HepG2 (cell line): ENCODE data around the gene TTC23. TPM values are rescaled to one million over a fixed set of nuclear protein-coding genes. Genes with fewer than 3 reads are reported as not detected.

Source experiments
- ATAC-seq: fragments of 200-7000 bp; cut with Tn5 transposase; 3 replicates; pipeline ENCODE4 v1.9.1; 2020; ENCODE audit warnings: mild to moderate bottlenecking, moderate library complexity
- BruUV-seq: library from RNA; stranded (reverse); fragments of 400-500 nt; replicated peaks from 2 replicates; lab custom pipeline; 2021; lab: Mats Ljungman, UMichigan
- CTCF ChIA-PET: fragments of 300-600 bp; formaldehyde crosslinking; extraction: SDS; loops from one replicate; lab custom pipeline; 2021; ENCODE audit warnings: low total read pairs, inconsistent platforms, low intra/inter-chr PET ratio; lab: Yijun Ruan, JAX
- POLR2A ChIA-PET: fragments of 350-600 bp; sonication (Branson Sonifier 250); formaldehyde crosslinking; loops from one replicate; lab custom pipeline; 2020; ENCODE audit warnings: antibody characterized with exemption, inconsistent platforms; lab: Yijun Ruan, JAX
- DNase-seq: peaks from one replicate; pipeline ENCODE4 v3.0.0-alpha.2; 2015; ENCODE audit warnings: low spot score
- FAIRE-seq: peaks from 3 replicates; lab custom pipeline; 2011; peaks lifted over from hg19 to GRCh38; lab: Jason Lieb, UNC
- H2AFZ ChIP-seq: one replicate; pipeline ENCODE4 v1.6.1; 2011; ENCODE audit warnings: low read length, inconsistent platforms
- H3K27ac ChIP-seq: fragments of 300-600 bp; 3 replicates; pipeline ENCODE4 v1.8.0; 2011; ENCODE audit warnings: mixed run types, mild to moderate bottlenecking, mixed read lengths, low read length, inconsistent platforms; ENCODE audit not compliant: insufficient read depth; ENCODE audit errors: extremely low read length
- H3K27me3 ChIP-seq, 2 experiments: fragments of 200-600 bp in 1 of 2; 2 replicates in 1 of 2; 3 replicates in 1 of 2; pipeline versions ENCODE4 v1.6.0 to v1.8.0; 2011; ENCODE audit warnings: low read length in 2 of 2, mild to moderate bottlenecking in 2 of 2, moderate library complexity in 2 of 2, inconsistent platforms in 1 of 2; ENCODE audit not compliant: insufficient read depth in 2 of 2, control insufficient read depth in 1 of 2
- H3K36me3 ChIP-seq, 2 experiments: fragments of 200-600 bp in 1 of 2; replicated peaks in 1 of 2; 2 replicates in 1 of 2; 3 replicates in 1 of 2; pipeline versions ENCODE4 v1.5.1 to v1.8.0; 2011; ENCODE audit warnings: low read length in 2 of 2, inconsistent platforms in 1 of 2; ENCODE audit not compliant: insufficient read depth in 2 of 2, control insufficient read depth in 1 of 2
- H3K4me1 ChIP-seq: 2 replicates; pipeline ENCODE4 v1.5.1; 2012; ENCODE audit warnings: low read length, inconsistent platforms; ENCODE audit not compliant: insufficient read depth
- H3K4me2 ChIP-seq: 2 replicates; pipeline ENCODE4 v1.6.0; 2011; ENCODE audit warnings: low read depth, low read length, inconsistent platforms
- H3K4me3 ChIP-seq, 3 experiments: fragments of 200-600 bp in 1 of 3; sonication (generic), shearing (Covaris generic) in 1 of 3; replicated peaks in 1 of 3; 2 replicates each; pipeline ENCODE4 v1.5.1; 2011 to 2016; ENCODE audit warnings: low read length in 3 of 3, inconsistent platforms in 2 of 3, low read depth in 2 of 3, mild to moderate bottlenecking in 2 of 3, control low read depth in 1 of 3, mixed read lengths in 1 of 3; ENCODE audit not compliant: insufficient read depth in 1 of 3
- H3K79me2 ChIP-seq: one replicate; pipeline ENCODE4 v1.6.1; 2011; ENCODE audit warnings: low read length, inconsistent platforms; ENCODE audit not compliant: insufficient read depth
- H3K9ac ChIP-seq: 2 replicates; pipeline ENCODE4 v1.6.0; 2011; ENCODE audit warnings: mild to moderate bottlenecking, low read depth, low read length, inconsistent platforms; ENCODE audit not compliant: insufficient read depth
- H3K9me3 ChIP-seq: 2 replicates; pipeline ENCODE4 v1.5.1; 2012; ENCODE audit warnings: mild to moderate bottlenecking, low read length
- H4K20me1 ChIP-seq: 2 replicates; pipeline ENCODE4 v1.6.0; 2011; ENCODE audit warnings: inconsistent platforms, mild to moderate bottlenecking, low read length, moderate library complexity; ENCODE audit not compliant: insufficient read depth
- FOXK1 ChIP-seq: sonication (generic); formaldehyde crosslinking; IDR thresholded peaks from 2 replicates; pipeline ENCODE4 v1.4.0; 2020; ENCODE audit warnings: low read depth, missing genetic modification reagents, borderline replicate concordance
- FOXM1 ChIP-seq: sonication (generic); formaldehyde crosslinking; IDR thresholded peaks from 2 replicates; pipeline ENCODE4 v1.5.0; 2020; ENCODE audit warnings: missing genetic modification reagents
- HOXD1 ChIP-seq: sonication (generic); formaldehyde crosslinking; IDR thresholded peaks from 2 replicates; pipeline ENCODE4 v1.5.0; 2020; ENCODE audit warnings: missing genetic modification reagents
- IRF2 ChIP-seq: IDR thresholded peaks from 2 replicates; pipeline ENCODE4 v1.6.1; 2018; ENCODE audit warnings: missing genetic modification reagents, missing compliant biosample characterization
- JUNB ChIP-seq: sonication (generic); formaldehyde crosslinking; IDR thresholded peaks from 2 replicates; pipeline ENCODE4 v1.8.0; 2022; ENCODE audit warnings: missing genetic modification reagents, mild to moderate bottlenecking, borderline replicate concordance
- KDM3A ChIP-seq: IDR thresholded peaks from 2 replicates; pipeline ENCODE4 v1.6.1; 2018; ENCODE audit warnings: low read depth, missing compliant biosample characterization
- KDM5A ChIP-seq: fragments of 200-600 bp; sonication (generic); IDR thresholded peaks from 2 replicates; pipeline ENCODE4 v1.7.0; 2018; ENCODE audit warnings: antibody characterized with exemption, mild to moderate bottlenecking, low read length, borderline replicate concordance
- MTF2 ChIP-seq: sonication (generic); formaldehyde crosslinking; IDR thresholded peaks from 2 replicates; pipeline ENCODE4 v1.5.0; 2020; ENCODE audit warnings: missing genetic modification reagents, borderline replicate concordance
- NFATC3 ChIP-seq: sonication (generic); formaldehyde crosslinking; IDR thresholded peaks from 2 replicates; pipeline ENCODE4 v1.5.1; 2020; ENCODE audit warnings: mild to moderate bottlenecking, missing genetic modification reagents
- SIN3B ChIP-seq: fragments of 150-350 bp; IDR thresholded peaks from 2 replicates; pipeline ENCODE4 v1.6.1; 2014; ENCODE audit warnings: low read length
- SMAD3 ChIP-seq: sonication (generic); formaldehyde crosslinking; IDR thresholded peaks from 2 replicates; pipeline ENCODE4 v1.4.0; 2020; ENCODE audit warnings: missing genetic modification reagents
- SMC3 ChIP-seq: IDR thresholded peaks from 2 replicates; pipeline ENCODE4 v1.6.1; 2011; ENCODE audit warnings: low read length, improper control_type of control experiment
- SOX5 ChIP-seq: IDR thresholded peaks from 2 replicates; pipeline ENCODE4 v1.6.1; 2016; ENCODE audit warnings: borderline replicate concordance
- SP4 ChIP-seq: sonication (generic); formaldehyde crosslinking; IDR thresholded peaks from 2 replicates; pipeline ENCODE4 v1.8.1; 2023; ENCODE audit warnings: mild to moderate bottlenecking, missing genetic modification reagents
- STAG1 ChIP-seq: sonication (generic); formaldehyde crosslinking; IDR thresholded peaks from 2 replicates; pipeline ENCODE4 v1.4.0; 2020; ENCODE audit warnings: missing genetic modification reagents
- ZNF335 ChIP-seq: sonication (generic); formaldehyde crosslinking; IDR thresholded peaks from 2 replicates; pipeline ENCODE4 v1.4.0; 2020; ENCODE audit warnings: missing genetic modification reagents
- ZNF615 ChIP-seq: sonication (generic); formaldehyde crosslinking; IDR thresholded peaks from 2 replicates; pipeline ENCODE4 v1.5.0; 2020; ENCODE audit warnings: mild to moderate bottlenecking, missing genetic modification reagents, borderline replicate concordance
- ZNF782 ChIP-seq: sonication (generic); formaldehyde crosslinking; IDR thresholded peaks from 2 replicates; pipeline ENCODE4 v1.4.0; 2020; ENCODE audit warnings: missing genetic modification reagents, mild to moderate bottlenecking, borderline replicate concordance
- WGBS: methylation state at CpG from one replicate; pipeline ENCODE4 v1.1.6; 2017; ENCODE audit warnings: low lambda C conversion rate; 5-methylcytosine and 5-hydroxymethylcytosine counted together
- in situ Hi-C: cut with HindIII; loops from 2 replicates; pipeline ENCODE4 v1.10.0; 2017; ENCODE audit warnings: low pct_unique_long_range_greater_than_20kb; ENCODE audit not compliant: extremely low pct_ligation_motif_present
- intact Hi-C: fragments of 100-400 bp; cut with micrococcal nuclease; formaldehyde crosslinking; loops from one replicate; pipeline ENCODE4 v1.10.0; 2022; ENCODE audit not compliant: unreplicated experiment
- polyA plus RNA-seq, 8 experiments: library from polyadenylated mRNA; depleted of rRNA in 3 of 8; stranded (reverse) in 7 of 8; unstranded in 1 of 8; fragments of >200 nt; fragmentation: Illumina TruSeq in 4 of 8; extraction: Trizol in 4 of 8; gene quantifications; 2 replicates each; pipeline versions ENCODE4 v1.2.1 to v1.2.3, GENCODE V29; 2011 to 2016; ENCODE audit warnings: low read depth in 4 of 8, missing spikeins in 1 of 8, mixed read lengths in 1 of 8; ENCODE audit not compliant: insufficient read depth in 1 of 8
- total RNA-seq, 5 experiments: library from RNA; depleted of rRNA; stranded (reverse); fragments of >200 nt; fragmentation: Illumina TruSeq; extraction: Trizol; gene quantifications; 2 replicates each; pipeline ENCODE4 v1.2.3, GENCODE V29; 2016; ENCODE audit warnings: low read depth in 1 of 5
- TF ChIP-seq, protein P1 (sequence below): sonication (generic); formaldehyde crosslinking; IDR thresholded peaks from 2 replicates; pipeline ENCODE4 v1.8.0; 2022; ENCODE audit warnings: mild to moderate bottlenecking, missing genetic modification reagents, moderate library complexity
- TF ChIP-seq, protein P2 (sequence below): sonication (generic); formaldehyde crosslinking; IDR thresholded peaks from 2 replicates; pipeline ENCODE4 v1.4.0; 2020; ENCODE audit warnings: missing genetic modification reagents

The TTC23 gene
- total and polyA plus RNA-seq, 2 of the 13 experiments (the other 11 are each of a cell fraction or from before 2014, with no cell fraction given) = 1.6 to 11.7 TPM

DNA sequence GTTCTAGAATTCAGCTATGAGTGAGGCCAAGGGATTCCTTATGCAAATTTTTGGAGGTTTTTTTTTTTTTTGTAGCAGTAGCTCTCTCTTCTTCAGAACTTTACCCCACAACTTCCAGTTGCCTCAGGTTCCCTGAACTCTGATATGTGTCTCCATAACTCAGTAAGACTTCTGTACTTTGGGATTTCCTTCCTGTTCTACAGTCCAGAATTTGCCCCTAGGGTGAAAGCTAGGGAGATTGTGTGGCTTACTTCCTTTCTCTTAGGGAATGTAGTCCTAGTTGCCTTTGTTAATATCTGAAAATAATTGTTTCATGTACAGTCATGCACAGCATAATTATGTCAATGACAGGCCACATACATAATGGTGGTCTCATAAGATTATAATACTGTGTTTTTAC is 32.7 kb upstream of the TTC23 start:
- Histone ChIP-seq H3K79me2 (no peaks in the 10 kb centered on the region), H3K4me2 (no peak overlapping the region), H3K9me3 (no peaks in the 10 kb centered on the region), H3K27me3 (no peaks in the 10 kb centered on the region), H3K36me3 (no peaks in the 10 kb centered on the region), H4K20me1 (no peaks in the 10 kb centered on the region), H2AFZ (no peak overlapping the region), H3K27ac (no peak overlapping the region), H3K4me1 (peaks cover 7% of the 10 kb centered on the region; the same call in 1 of the 2 replicates), H3K4me3 (no peak overlapping the region), H3K9ac (no peak overlapping the region)
- no peak for FAIRE-seq
- no TSS peak for BruUV-seq
- intact Hi-C loops = no loop called here
- ATAC-seq = no peak
- DNase-seq = no peak
- in situ Hi-C loops = no loop called here
- TF ChIP-seq ZNF615 (CRISPR knock-in tag) = no peak
- TF ChIP-seq IRF2 = no peak
- TF ChIP-seq, protein P1, sequence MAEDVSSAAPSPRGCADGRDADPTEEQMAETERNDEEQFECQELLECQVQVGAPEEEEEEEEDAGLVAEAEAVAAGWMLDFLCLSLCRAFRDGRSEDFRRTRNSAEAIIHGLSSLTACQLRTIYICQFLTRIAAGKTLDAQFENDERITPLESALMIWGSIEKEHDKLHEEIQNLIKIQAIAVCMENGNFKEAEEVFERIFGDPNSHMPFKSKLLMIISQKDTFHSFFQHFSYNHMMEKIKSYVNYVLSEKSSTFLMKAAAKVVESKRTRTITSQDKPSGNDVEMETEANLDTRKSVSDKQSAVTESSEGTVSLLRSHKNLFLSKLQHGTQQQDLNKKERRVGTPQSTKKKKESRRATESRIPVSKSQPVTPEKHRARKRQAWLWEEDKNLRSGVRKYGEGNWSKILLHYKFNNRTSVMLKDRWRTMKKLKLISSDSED (CRISPR knock-in tag) = no peak
- no peak for TF ChIP-seq SMAD3 (CRISPR knock-in tag)
- TF ChIP-seq KDM5A = no peak
- TF ChIP-seq STAG1 (CRISPR knock-in tag) = no peak
- no peak for TF ChIP-seq ZNF782 (CRISPR knock-in tag)
- TF ChIP-seq NFATC3 (CRISPR knock-in tag) = no peak
- ChIA-PET POLR2A (interaction anchor here (0.6 to 1.3 kb wide), 3 partner anchors 31 to 456 kb away, joined by 3 to 5 read pairs (median 3); partner anchors contain the start of gene LRRC28), CTCF (no interaction called here)

DNA sequence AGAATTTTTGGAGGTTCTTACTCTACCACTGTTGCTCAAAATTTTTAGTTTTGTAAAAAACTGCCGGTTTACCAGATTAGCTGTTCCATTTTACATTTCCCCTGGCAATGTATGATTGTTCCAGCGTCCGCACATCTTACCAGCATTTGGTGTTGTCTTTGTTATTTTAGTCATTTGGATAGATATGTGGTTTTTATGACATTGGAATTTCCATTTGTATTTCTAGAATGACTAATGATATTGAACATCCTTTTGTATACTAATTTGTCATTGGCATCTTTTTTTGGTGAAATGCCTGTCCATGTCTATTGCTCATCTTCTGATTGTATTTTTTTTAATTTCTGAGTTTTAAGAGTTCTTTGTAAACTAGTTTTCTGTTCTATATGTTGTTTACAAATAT is 30.4 kb upstream of the TTC23 start:
- H3K36me3 ChIP-seq = no peaks in the 10 kb centered on the region
- no peak overlapping the region for H3K9ac ChIP-seq
- BruUV-seq = no TSS peak
- WGBS = 97% methylated on average over 3 of the region's 3 CpGs
- DNase-seq = no peak
- H3K4me2 ChIP-seq = no peak overlapping the region
- ChIA-PET POLR2A (interaction anchor here (1.1 kb wide), 1 partner anchor 453 kb away, joined by 3 read pairs; the partner anchor contains the start of gene LYSMD4), CTCF (no interaction called here)
- no peaks in the 10 kb centered on the region for H3K27me3 ChIP-seq
- no peak for FAIRE-seq
- no peak overlapping the region for H3K4me3 ChIP-seq
- in situ Hi-C loops = no loop called here
- H2AFZ ChIP-seq = no peak overlapping the region
- H4K20me1 ChIP-seq = no peaks in the 10 kb centered on the region
- H3K4me1 ChIP-seq = peaks cover 7% of the 10 kb centered on the region; the same call in 1 of the 2 replicates
- H3K79me2 ChIP-seq = no peaks in the 10 kb centered on the region
- H3K27ac ChIP-seq = no peak overlapping the region
- no peak for ATAC-seq
- H3K9me3 ChIP-seq = no peaks in the 10 kb centered on the region
- intact Hi-C loops = no loop called here
- no peak for TF ChIP-seq HOXD1 (CRISPR knock-in tag)
- TF ChIP-seq MTF2 (CRISPR knock-in tag) = no peak
- no peak for TF ChIP-seq KDM3A (CRISPR knock-in tag)
- TF ChIP-seq, protein P2, sequence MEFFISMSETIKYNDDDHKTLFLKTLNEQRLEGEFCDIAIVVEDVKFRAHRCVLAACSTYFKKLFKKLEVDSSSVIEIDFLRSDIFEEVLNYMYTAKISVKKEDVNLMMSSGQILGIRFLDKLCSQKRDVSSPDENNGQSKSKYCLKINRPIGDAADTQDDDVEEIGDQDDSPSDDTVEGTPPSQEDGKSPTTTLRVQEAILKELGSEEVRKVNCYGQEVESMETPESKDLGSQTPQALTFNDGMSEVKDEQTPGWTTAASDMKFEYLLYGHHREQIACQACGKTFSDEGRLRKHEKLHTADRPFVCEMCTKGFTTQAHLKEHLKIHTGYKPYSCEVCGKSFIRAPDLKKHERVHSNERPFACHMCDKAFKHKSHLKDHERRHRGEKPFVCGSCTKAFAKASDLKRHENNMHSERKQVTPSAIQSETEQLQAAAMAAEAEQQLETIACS (CRISPR knock-in tag) = no peak
- no peak for TF ChIP-seq SOX5 (CRISPR knock-in tag)
- no peak for TF ChIP-seq FOXM1 (CRISPR knock-in tag)
- TF ChIP-seq JUNB (CRISPR knock-in tag) = no peak
- TF ChIP-seq SIN3B = no peak
- no peak for TF ChIP-seq SMC3
- TF ChIP-seq FOXK1 = no peak
- TF ChIP-seq SP4 = no peak
- no peak for TF ChIP-seq ZNF335 (CRISPR knock-in tag)
